Endothelial cell of umbilical vein (primary cell): ENCODE data around the gene HELZ2. TPM values are rescaled to one million over a fixed set of nuclear protein-coding genes. Genes with fewer than 3 reads are reported as not detected.

Source experiments
- BruUV-seq: library from RNA; stranded (reverse); fragments of 400-500 nt; replicated peaks from 2 replicates; lab custom pipeline; 2021; lab: Mats Ljungman, UMichigan
- CTCF ChIA-PET: fragments of 300-600, 350-600 bp; sonication (Branson Sonifier 250); formaldehyde crosslinking; loops from one replicate; lab custom pipeline; 2021; ENCODE audit warnings: antibody characterized with exemption, inconsistent platforms; lab: Charles Lee
- POLR2A ChIA-PET: fragments of 300-600, 350-600 bp; sonication (Branson Sonifier 250); formaldehyde crosslinking; loops from one replicate; lab custom pipeline; 2021; ENCODE audit warnings: antibody characterized with exemption, inconsistent platforms; lab: Charles Lee
- DNase-seq: peaks from one replicate; pipeline ENCODE4 v3.0.0-alpha.2; 2011; ENCODE audit warnings: low read depth, low spot score
- FAIRE-seq: peaks from 2 replicates; lab custom pipeline; 2011; peaks lifted over from hg19 to GRCh38; lab: Jason Lieb, UNC
- H2AFZ ChIP-seq: 2 replicates; pipeline ENCODE4 v1.6.0; 2012; ENCODE audit warnings: low read depth, low read length, control low read depth, inconsistent platforms
- H3K27ac ChIP-seq: 2 replicates; pipeline ENCODE4 v1.5.1; 2011; ENCODE audit warnings: low read depth, mild to moderate bottlenecking, control low read depth, low read length, moderate library complexity; ENCODE audit not compliant: insufficient read depth
- H3K27me3 ChIP-seq, 2 experiments: 2 replicates each; pipeline versions ENCODE4 v1.6.0 to v1.6.1; 2011; ENCODE audit warnings: low read length in 2 of 2, mixed read lengths in 1 of 2; ENCODE audit not compliant: control insufficient read depth in 2 of 2, insufficient read depth in 2 of 2
- H3K36me3 ChIP-seq, 2 experiments: 2 replicates in 1 of 2; 3 replicates in 1 of 2; pipeline ENCODE4 v1.5.1; 2011; ENCODE audit warnings: low read length in 2 of 2, mild to moderate bottlenecking in 1 of 2, moderate library complexity in 1 of 2; ENCODE audit not compliant: control insufficient read depth in 2 of 2, insufficient read depth in 2 of 2; ENCODE audit errors: extremely low read depth in 1 of 2
- H3K4me1 ChIP-seq: 3 replicates; pipeline ENCODE4 v1.5.1; 2011; ENCODE audit warnings: mild to moderate bottlenecking, low read length; ENCODE audit not compliant: control insufficient read depth, insufficient read depth; ENCODE audit errors: extremely low read depth
- H3K4me2 ChIP-seq: 2 replicates; pipeline ENCODE4 v1.6.1; 2011; ENCODE audit warnings: low read length, control low read depth, mixed read lengths; ENCODE audit not compliant: insufficient read depth
- H3K4me3 ChIP-seq, 3 experiments: fragments of 200-600 bp in 1 of 3; sonication (generic), shearing (Covaris generic) in 1 of 3; replicated peaks in 1 of 3; 2 replicates each; pipeline ENCODE4 v1.5.1; 2011 to 2016; ENCODE audit warnings: control low read depth in 3 of 3, low read length in 3 of 3, mild to moderate bottlenecking in 2 of 3, inconsistent platforms in 1 of 3, low read depth in 1 of 3, moderate library complexity in 1 of 3; ENCODE audit not compliant: insufficient read depth in 1 of 3
- H3K79me2 ChIP-seq: 2 replicates; pipeline ENCODE4 v1.6.0; 2012; ENCODE audit warnings: low read length, inconsistent platforms; ENCODE audit not compliant: control insufficient read depth, insufficient read depth
- H3K9ac ChIP-seq: replicated peaks from 2 replicates; pipeline ENCODE3; 2011; ENCODE audit warnings: low read length, control low read depth; ENCODE audit not compliant: insufficient read depth; ENCODE audit errors: extremely low read depth
- H3K9me1 ChIP-seq: replicated peaks from 3 replicates; pipeline ENCODE4 v1.6.0; 2011; ENCODE audit warnings: mild to moderate bottlenecking, low read length; ENCODE audit not compliant: control insufficient read depth, insufficient read depth; ENCODE audit errors: extremely low read depth
- H3K9me3 ChIP-seq: replicated peaks from 2 replicates; pipeline ENCODE4 v1.5.1; 2012; ENCODE audit warnings: low read length, inconsistent platforms; ENCODE audit not compliant: control insufficient read depth, insufficient read depth
- H4K20me1 ChIP-seq: replicated peaks from 2 replicates; pipeline ENCODE3; 2011; ENCODE audit warnings: mild to moderate bottlenecking, low read length; ENCODE audit not compliant: control insufficient read depth, insufficient read depth; ENCODE audit errors: extremely low read depth
- EZH2 ChIP-seq: IDR thresholded peaks from 2 replicates; pipeline ENCODE4 v1.6.1; 2012; ENCODE audit warnings: borderline replicate concordance, low read depth, mild to moderate bottlenecking, moderate library complexity, low read length, inconsistent platforms; ENCODE audit not compliant: severe bottlenecking
- FOS ChIP-seq: IDR thresholded peaks from 2 replicates; pipeline ENCODE4 v1.6.1; 2011; ENCODE audit warnings: mild to moderate bottlenecking, low read length, moderate library complexity, borderline replicate concordance; ENCODE audit not compliant: insufficient read depth
- GATA2 ChIP-seq: IDR thresholded peaks from 2 replicates; pipeline ENCODE4 v1.7.0; 2011; ENCODE audit warnings: low read depth, mild to moderate bottlenecking, moderate library complexity, mixed read lengths, low read length; ENCODE audit not compliant: insufficient read length, insufficient read depth
- JUN ChIP-seq: IDR thresholded peaks from 2 replicates; pipeline ENCODE4 v1.6.1; 2011; ENCODE audit warnings: borderline replicate concordance, low read depth; ENCODE audit not compliant: insufficient read length, insufficient read depth
- MYC ChIP-seq: IDR thresholded peaks from one replicate; pipeline ENCODE4 v1.6.1; 2011; ENCODE audit warnings: mild to moderate bottlenecking, low read depth, low read length
- POLR2AphosphoS5 ChIP-seq: IDR thresholded peaks from 2 replicates; pipeline ENCODE4 v1.6.1; 2012; ENCODE audit warnings: low read depth, mild to moderate bottlenecking, control low read depth, low read length, moderate library complexity; ENCODE audit not compliant: insufficient read depth
- dilution Hi-C: fragments of 300-500 bp; cut with MboI; formaldehyde crosslinking; loops from one replicate; pipeline ENCODE4 v1.15.0; 2019; ENCODE audit warnings: low sequenced_read_pairs; ENCODE audit not compliant: extremely low pct_ligation_motif_present
- intact Hi-C: fragments of 100-400 bp; cut with micrococcal nuclease; formaldehyde crosslinking; loops from one replicate; pipeline ENCODE4 v1.10.0; 2022
- polyA plus RNA-seq, 4 experiments: library from polyadenylated mRNA; depleted of rRNA in 3 of 4; stranded (reverse) in 3 of 4; unstranded in 1 of 4; fragments of >200 nt; gene quantifications; 2 replicates each; pipeline versions ENCODE4 v1.2.1 to v1.2.3, GENCODE V29; 2011 to 2012; ENCODE audit warnings: missing spikeins in 1 of 4
- total RNA-seq: library from RNA; stranded (reverse); gene quantifications from 2 replicates; pipeline ENCODE4 v1.2.3, GENCODE V29; 2021
- TF ChIP-seq, protein P1 (sequence below): IDR thresholded peaks from 2 replicates; pipeline ENCODE4 v1.6.1; 2011; ENCODE audit not compliant: insufficient read depth, insufficient read length
- TF ChIP-seq, protein P2 (sequence below), 2 donors: IDR thresholded peaks; 1 replicate in 1 of 2; 2 replicates in 1 of 2; pipeline ENCODE4 v1.5.1; 2011; ENCODE audit warnings: low read length in 2 of 2, mild to moderate bottlenecking in 2 of 2, moderate library complexity in 2 of 2, control low read depth in 1 of 2, inconsistent platforms in 1 of 2, low read depth in 1 of 2; ENCODE audit not compliant: insufficient read depth in 1 of 2; ENCODE audit errors: extremely low read depth in 1 of 2

HELZ2 gene
- total and polyA plus RNA-seq, 2 donors (not counting 3 experiments of a cell fraction or from before 2014, with no cell fraction given) = 10.6 to 33.2 TPM

DNA sequence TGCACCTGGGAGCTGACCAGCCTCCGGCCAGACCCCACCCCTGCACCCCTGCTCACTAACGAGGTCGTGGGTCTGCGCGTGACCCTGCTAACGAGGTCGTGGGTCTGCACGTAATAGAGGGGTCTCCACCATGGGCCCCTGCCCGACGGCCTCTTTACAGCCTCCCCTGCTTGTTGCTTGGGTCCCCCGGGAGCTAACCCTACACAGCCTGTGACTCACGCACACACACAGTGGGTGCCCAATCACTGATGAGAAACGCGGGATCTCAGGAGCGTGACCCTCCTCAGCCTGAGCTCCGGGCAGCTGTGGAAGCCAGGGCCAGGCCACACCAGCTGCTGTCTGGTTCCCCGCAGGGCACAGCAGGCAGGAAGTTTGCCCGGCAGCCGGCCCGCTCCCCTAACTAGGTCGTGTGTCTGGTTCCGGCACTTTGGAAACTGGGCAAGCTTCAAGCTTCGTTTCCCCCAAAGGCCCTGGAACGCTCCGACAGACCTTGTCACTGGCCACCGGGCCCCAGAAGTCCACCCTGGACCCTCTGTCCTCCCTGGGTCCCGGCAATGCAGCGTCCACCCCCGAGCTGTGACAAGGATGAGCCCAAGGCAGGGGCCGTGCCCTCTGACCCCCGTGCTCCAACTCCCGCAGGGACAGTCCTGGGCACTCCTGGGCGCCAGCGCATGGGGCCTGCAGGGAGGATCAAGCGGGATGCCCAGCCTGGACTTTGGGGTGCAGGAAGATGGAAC is 37.6 kb downstream of the HELZ2 start:
- no peak for TF ChIP-seq EZH2
- TF ChIP-seq JUN = no peak
- TF ChIP-seq, protein P1, sequence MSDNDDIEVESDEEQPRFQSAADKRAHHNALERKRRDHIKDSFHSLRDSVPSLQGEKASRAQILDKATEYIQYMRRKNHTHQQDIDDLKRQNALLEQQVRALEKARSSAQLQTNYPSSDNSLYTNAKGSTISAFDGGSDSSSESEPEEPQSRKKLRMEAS = no peak
- TF ChIP-seq POLR2AphosphoS5 = no peak
- no peak for TF ChIP-seq GATA2
- no peak for TF ChIP-seq FOS
- no peak for TF ChIP-seq MYC
- TF ChIP-seq, protein P2, sequence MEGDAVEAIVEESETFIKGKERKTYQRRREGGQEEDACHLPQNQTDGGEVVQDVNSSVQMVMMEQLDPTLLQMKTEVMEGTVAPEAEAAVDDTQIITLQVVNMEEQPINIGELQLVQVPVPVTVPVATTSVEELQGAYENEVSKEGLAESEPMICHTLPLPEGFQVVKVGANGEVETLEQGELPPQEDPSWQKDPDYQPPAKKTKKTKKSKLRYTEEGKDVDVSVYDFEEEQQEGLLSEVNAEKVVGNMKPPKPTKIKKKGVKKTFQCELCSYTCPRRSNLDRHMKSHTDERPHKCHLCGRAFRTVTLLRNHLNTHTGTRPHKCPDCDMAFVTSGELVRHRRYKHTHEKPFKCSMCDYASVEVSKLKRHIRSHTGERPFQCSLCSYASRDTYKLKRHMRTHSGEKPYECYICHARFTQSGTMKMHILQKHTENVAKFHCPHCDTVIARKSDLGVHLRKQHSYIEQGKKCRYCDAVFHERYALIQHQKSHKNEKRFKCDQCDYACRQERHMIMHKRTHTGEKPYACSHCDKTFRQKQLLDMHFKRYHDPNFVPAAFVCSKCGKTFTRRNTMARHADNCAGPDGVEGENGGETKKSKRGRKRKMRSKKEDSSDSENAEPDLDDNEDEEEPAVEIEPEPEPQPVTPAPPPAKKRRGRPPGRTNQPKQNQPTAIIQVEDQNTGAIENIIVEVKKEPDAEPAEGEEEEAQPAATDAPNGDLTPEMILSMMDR (IDR thresholded peaks at IDR 0.05; ENCODE audit: extremely low read depth in 1 of 2, insufficient read depth in 1 of 2, low read depth in 1 of 2, low read length in 2 of 2) = no peak
- no TSS peak for BruUV-seq
- Histone ChIP-seq H3K27me3 (no peaks in the 10 kb centered on the region), H3K4me1 (no peaks in the 10 kb centered on the region), H3K9ac (no peak overlapping the region), H3K9me1 (no peaks in the 10 kb centered on the region), H3K9me3 (no peaks in the 10 kb centered on the region), H3K4me2 (no peak overlapping the region), H3K36me3 (no peaks in the 10 kb centered on the region), H3K4me3 (no peak overlapping the region), H3K79me2 (no peaks in the 10 kb centered on the region), H3K27ac (no peak overlapping the region), H2AFZ (no peak overlapping the region), H4K20me1 (no peaks in the 10 kb centered on the region)
- ChIA-PET CTCF (interaction anchor here (0.8 to 5.7 kb wide), 4 partner anchors 15 to 438 kb away, joined by 3 to 89 read pairs (median 18); partner anchors contain the start of genes PPDPF and TNFRSF6B), POLR2A (interaction anchor here (0.8 kb wide), 1 partner anchor 12 kb away, joined by 3 read pairs; no protein-coding TSS in a partner anchor)
- FAIRE-seq (no peak), DNase-seq (no peak)
- intact Hi-C loops = no loop called here
- dilution Hi-C loops = no loop called here
